Heart left ventricle (tissue), 13 donors: ENCODE measurements around the gene SETD2.
"Not testable (repeated sequence)": the region's sequence is repeated elsewhere in the genome, so short reads cannot be mapped to it uniquely, and the experiment has no call there.

Experiments
- CTCF ChIP-seq, 12 donors: fragments of 200-600 bp; sonication (generic) in 4 of 12; IDR thresholded peaks; one replicate each; pipeline versions ENCODE4 v1.5.0 to v1.8.0; 2018 to 2022; ENCODE audit warnings: antibody characterized with exemption in 12 of 12, mild to moderate bottlenecking in 5 of 12
- POLR2A ChIP-seq, 2 donors: fragments of 450-650 bp; IDR thresholded peaks; one replicate each; pipeline ENCODE4 v1.6.1; 2017; ENCODE audit warnings: antibody characterized with exemption in 2 of 2, mild to moderate bottlenecking in 2 of 2, moderate library complexity in 2 of 2
- donor health status: ischemic (EF 13 %, LVEDD 7.1; RV severe dilation, severe dysfunction).
- donor health status: DM: no; HTN: yes; CAD: no.
- donor health status: DM: no; HTN: no; CAD: no.
- donor health status: ischemic (EF 25% LVEDD 6.9; RV normal size, moderate dysfunction).
- donor health status: ischemic (EF 25% LVEDD 5.7; RV mildly dilated, moderate dysfunction).
- donor health status: ischemic (EF 35%, LVEDD 5.7; RV mildly dilated, moderate dysfunction).
- donor health status: nonischemic (EF 11% LVEDD 7.7; RV severe dilation, severe dysfunction).
- donor health status: DM: yes; HTN: yes; CAD: no.
- donor health status: PGD.
- donor health status: ischemic (EF 29% LVEDD 5.4; RV normal size, mild dysfunction).
- donor health status: nonischemic (EF 23%, LVEDD 6.1; RV moderate dilation, normal function).

- TF ChIP-seq CTCF, POLR2A (IDR thresholded peaks at IDR 0.05): not testable (repeated sequence)
These were observed 16.1 kb upstream of the SETD2 start for GRCh38 chr3:47180011-47180410.
